HEK293 (cell line): ENCODE results near the gene TMEM51.

Experiments
- ZNF423 ChIP-seq: fragments of 450-650 bp; formaldehyde crosslinking; IDR thresholded peaks from 2 replicates; pipeline ENCODE4 v1.5.1; 2016; ENCODE audit warnings: missing biosample characterization, missing genetic modification characterization
- TF ChIP-seq, protein P1 (sequence below): fragments of 450-650 bp; formaldehyde crosslinking; IDR thresholded peaks from 2 replicates; pipeline ENCODE4 v1.5.1; 2016; ENCODE audit warnings: missing biosample characterization, missing genetic modification characterization

DNA sequence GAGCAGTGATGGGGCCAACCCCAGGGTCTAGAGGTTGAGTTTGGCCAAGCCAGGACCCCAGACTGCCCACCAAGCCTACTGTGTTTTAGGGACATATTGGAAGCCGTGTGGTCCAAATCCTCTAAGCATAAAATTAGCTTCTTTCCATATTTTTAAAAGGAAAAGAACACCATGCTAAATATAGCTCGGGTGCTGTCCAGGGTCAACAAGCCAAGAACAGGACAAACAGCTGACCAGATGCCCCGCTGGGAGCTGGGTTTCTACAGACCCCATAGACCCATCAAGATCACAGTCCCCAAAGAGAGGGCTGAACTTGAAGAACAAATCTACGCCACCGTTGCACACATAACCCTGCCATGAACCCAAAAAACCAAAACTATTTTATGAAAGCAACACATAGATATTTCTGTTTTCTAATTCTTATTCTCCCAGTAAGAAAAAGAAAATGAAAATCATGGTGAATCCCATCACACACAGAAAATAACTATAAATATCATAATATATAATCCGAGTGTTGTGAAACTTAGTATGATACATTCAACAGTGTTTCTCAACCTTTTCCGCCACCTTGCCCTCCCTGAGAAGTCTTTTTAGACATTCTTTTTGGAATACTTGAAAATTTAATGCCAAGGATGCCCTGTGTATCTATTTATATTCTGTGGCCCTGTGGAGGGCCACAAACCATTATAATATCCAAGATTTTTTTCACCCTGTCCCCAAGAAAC is 57.3 kb downstream of the TMEM51 start:
- TF ChIP-seq ZNF423 (tag by site-specific recombination): no peak
- TF ChIP-seq, protein P1, sequence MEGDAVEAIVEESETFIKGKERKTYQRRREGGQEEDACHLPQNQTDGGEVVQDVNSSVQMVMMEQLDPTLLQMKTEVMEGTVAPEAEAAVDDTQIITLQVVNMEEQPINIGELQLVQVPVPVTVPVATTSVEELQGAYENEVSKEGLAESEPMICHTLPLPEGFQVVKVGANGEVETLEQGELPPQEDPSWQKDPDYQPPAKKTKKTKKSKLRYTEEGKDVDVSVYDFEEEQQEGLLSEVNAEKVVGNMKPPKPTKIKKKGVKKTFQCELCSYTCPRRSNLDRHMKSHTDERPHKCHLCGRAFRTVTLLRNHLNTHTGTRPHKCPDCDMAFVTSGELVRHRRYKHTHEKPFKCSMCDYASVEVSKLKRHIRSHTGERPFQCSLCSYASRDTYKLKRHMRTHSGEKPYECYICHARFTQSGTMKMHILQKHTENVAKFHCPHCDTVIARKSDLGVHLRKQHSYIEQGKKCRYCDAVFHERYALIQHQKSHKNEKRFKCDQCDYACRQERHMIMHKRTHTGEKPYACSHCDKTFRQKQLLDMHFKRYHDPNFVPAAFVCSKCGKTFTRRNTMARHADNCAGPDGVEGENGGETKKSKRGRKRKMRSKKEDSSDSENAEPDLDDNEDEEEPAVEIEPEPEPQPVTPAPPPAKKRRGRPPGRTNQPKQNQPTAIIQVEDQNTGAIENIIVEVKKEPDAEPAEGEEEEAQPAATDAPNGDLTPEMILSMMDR (tag by site-specific recombination): no peak
